ENCODE data around the gene LAG3.
A peak's percentile ranks its signal among the peaks of the same experiment; 100 is the strongest.

LAG3 gene

DNA sequence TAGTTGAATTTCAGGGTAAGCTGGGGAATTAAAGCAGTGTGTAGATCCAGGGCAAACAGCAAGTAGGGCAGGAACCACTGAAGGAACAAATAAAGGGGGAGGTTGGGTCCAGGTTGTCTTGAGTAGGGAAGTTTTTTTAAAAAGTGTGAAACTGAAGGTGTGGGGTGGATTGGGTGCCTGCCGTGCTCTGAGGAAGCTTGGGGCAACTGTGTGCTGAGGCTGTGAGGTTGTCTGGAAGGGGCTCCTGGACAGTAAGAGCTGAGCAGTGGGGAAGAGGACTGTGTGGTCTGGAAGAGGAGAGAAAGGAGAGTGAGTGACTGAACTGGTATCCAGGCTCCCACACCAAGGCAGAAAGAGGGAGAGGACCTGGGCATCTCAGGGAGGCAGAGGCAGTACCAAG lies 38.4 kb downstream of the LAG3 start:
- ATAC-seq (ENCODE audit: low read depth) (no peak), DNase-seq (ENCODE audit: low spot score in 2 of 2) (no peak)
- H3K4me3 Mint-ChIP-seq: no peak overlapping the region
- peaks cover 13% of the 10 kb centered on the region for H3K4me1 Mint-ChIP-seq
- H3K27me3 Mint-ChIP-seq: peaks cover 1% of the 10 kb centered on the region
- no peaks in the 10 kb centered on the region for H3K9me3 Mint-ChIP-seq
- H3K36me3 Mint-ChIP-seq: no peaks in the 10 kb centered on the region
- H3K27ac Mint-ChIP-seq: no peak overlapping the region

DNA sequence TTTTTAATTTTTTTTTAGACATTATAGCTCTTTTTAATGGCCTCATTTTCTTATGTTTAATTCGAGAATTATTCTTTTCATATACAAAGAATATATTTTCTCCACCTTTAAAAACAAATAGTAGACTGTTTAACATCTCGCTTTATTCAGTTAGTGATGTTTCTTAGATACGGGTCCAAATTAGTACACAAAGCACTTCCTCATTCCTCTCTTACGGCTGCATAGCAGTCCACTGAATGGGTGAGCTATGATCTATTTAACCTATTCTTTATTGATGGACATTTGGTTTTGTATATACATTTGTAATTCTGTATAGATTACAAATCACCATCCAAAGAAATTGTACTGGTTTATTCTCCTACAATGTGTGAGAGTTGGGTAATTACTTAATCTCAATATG lies 41.0 kb downstream of the LAG3 start:
- ATAC-seq (ENCODE audit: low read depth) (no peak), DNase-seq (ENCODE audit: low spot score in 2 of 2) (no peak)
- Mint-ChIP-seq H3K4me3 (no peak overlapping the region), H3K36me3 (no peaks in the 10 kb centered on the region), H3K9me3 (no peaks in the 10 kb centered on the region), H3K4me1 (peaks cover 17% of the 10 kb centered on the region), H3K27me3 (peaks cover 6% of the 10 kb centered on the region), H3K27ac (no peak overlapping the region)

DNA sequence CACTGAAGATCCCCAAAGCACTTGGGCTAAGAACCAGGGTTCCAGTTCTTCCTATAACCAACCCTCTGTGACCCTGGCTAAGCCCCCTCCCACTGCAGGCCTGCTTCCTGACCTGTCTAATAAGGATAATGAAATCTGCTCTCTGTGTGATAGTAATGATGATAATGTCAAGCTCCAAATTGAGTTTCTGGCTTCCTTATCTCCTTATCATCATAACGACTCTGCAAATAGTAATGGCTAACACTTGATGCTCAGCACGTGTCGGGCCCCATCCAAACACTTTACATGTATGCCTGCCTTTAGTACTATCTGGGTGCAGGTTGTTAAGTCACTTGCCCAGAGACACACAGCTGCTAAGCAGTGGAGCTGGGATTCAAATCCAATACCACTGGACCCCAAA lies 44.3 kb downstream of the LAG3 start:
- Mint-ChIP-seq H3K27ac (no peak overlapping the region), H3K36me3 (no peaks in the 10 kb centered on the region), H3K9me3 (no peaks in the 10 kb centered on the region), H3K4me3 (no peak overlapping the region), H3K27me3 (peaks cover 11% of the 10 kb centered on the region), H3K4me1 (peaks cover 16% of the 10 kb centered on the region)
- no peak for DNase-seq (ENCODE audit: low spot score in 2 of 2)
- ATAC-seq (ENCODE audit: low read depth): no peak

GRCh38 chr12:6817098-6817497 lies 44.8 kb downstream of the LAG3 start:
- Mint-ChIP-seq H3K9me3 (no peaks in the 10 kb centered on the region), H3K36me3 (no peaks in the 10 kb centered on the region), H3K4me3 (no peak overlapping the region), H3K4me1 (peaks cover 18% of the 10 kb centered on the region), H3K27me3 (peaks cover 14% of the 10 kb centered on the region), H3K27ac (no peak overlapping the region)
- ATAC-seq (ENCODE audit: low read depth): no peak
- DNase-seq (ENCODE audit: low spot score in 2 of 2): no peak

DNA sequence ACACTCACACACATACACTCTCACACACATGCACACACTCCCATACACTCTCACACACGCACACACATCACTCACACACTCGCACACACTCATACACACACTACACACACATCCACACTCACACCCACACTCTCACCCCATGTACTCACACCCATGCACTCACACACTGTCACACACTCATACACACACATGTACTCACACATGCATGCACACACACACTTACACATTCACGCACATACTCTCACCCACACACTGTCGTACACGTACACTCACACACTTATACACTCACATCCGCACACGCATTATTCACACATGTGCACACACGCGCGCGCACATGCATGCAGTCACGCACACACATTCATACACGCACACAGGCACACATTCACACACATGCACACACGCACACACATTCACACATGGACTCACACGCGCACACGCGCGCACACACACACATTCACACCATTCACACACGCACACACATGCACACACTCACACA lies 45.4 kb downstream of the LAG3 start:
- peaks cover 13% of the 10 kb centered on the region for H3K4me1 Mint-ChIP-seq
- H3K4me3 Mint-ChIP-seq: no peak overlapping the region
- H3K9me3 Mint-ChIP-seq: no peaks in the 10 kb centered on the region
- ATAC-seq (ENCODE audit: low read depth): no peak
- H3K36me3 Mint-ChIP-seq: no peaks in the 10 kb centered on the region
- DNase-seq (ENCODE audit: low spot score in 2 of 2): no peak
- H3K27me3 Mint-ChIP-seq: peaks cover 19% of the 10 kb centered on the region
- H3K27ac Mint-ChIP-seq: no peak overlapping the region

DNA sequence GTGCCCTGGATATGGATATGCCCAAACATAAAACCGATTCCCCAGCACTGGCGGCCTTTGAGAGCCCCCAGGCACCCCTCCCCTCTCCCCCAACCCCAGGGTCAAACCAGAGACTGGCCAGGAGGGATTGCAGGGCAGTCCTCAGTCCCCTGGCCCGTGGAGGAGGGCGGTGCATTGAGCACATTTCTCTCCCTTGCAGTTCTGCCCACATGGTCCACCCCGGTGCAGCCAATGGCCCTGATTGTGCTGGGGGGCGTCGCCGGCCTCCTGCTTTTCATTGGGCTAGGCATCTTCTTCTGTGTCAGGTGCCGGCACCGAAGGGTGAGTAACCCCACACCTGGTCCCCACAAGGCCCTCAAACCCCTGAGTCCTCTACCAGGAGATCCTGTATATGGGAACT lies 45.9 kb downstream of the LAG3 start:
- H3K9me3 Mint-ChIP-seq: no peaks in the 10 kb centered on the region
- ATAC-seq (ENCODE audit: low read depth): no peak
- H3K27me3 Mint-ChIP-seq: peaks cover 23% of the 10 kb centered on the region

GRCh38 chr12:6818645-6819044 lies 46.3 kb downstream of the LAG3 start:
- no peak for DNase-seq (ENCODE audit: low spot score in 2 of 2)
- Mint-ChIP-seq H3K36me3 (no peaks in the 10 kb centered on the region), H3K27me3 (peaks cover 23% of the 10 kb centered on the region), H3K4me1 (peaks cover 13% of the 10 kb centered on the region), H3K9me3 (no peaks in the 10 kb centered on the region), H3K4me3 (no peak overlapping the region), H3K27ac (no peak overlapping the region)
- no peak for ATAC-seq (ENCODE audit: low read depth)

More for the DNA sequence above, 45.9 kb downstream of the LAG3 start:
- H3K27ac Mint-ChIP-seq: no peak overlapping the region
- peaks cover 13% of the 10 kb centered on the region for H3K4me1 Mint-ChIP-seq
- H3K36me3 Mint-ChIP-seq: no peaks in the 10 kb centered on the region
- H3K4me3 Mint-ChIP-seq: no peak overlapping the region
- DNase-seq (ENCODE audit: low spot score in 2 of 2): no peak

DNA sequence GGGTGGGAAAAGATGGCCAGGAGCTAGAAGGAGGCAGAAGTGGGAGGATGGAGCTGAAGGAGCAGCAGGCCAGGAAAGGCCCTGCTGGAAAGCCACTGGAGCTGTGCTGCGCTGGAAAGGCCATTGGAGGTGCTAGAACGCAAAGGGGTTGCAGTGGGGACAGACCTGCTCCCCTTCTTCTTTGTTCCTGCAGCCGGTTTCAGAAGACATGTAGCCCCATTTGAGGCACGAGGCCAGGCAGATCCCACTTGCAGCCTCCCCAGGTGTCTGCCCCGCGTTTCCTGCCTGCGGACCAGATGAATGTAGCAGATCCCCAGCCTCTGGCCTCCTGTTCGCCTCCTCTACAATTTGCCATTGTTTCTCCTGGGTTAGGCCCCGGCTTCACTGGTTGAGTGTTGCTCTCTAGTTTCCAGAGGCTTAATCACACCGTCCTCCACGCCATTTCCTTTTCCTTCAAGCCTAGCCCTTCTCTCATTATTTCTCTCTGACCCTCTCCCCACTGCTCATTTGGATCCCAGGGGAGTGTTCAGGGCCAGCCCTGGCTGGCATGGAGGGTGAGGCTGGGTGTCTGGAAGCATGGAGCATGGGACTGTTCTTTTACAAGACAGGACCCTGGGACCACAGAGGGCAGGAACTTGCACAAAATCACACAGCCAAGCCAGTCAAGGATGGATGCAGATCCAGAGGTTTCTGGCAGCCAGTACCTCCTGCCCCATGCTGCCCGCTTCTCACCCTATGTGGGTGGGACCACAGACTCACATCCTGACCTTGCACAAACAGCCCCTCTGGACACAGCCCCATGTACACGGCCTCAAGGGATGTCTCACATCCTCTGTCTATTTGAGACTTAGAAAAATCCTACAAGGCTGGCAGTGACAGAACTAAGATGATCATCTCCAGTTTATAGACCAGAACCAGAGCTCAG lies 47.0 kb downstream of the LAG3 start:
- no peak for ATAC-seq (ENCODE audit: low read depth)
- H3K27me3 Mint-ChIP-seq: peaks cover 28% of the 10 kb centered on the region
- H3K9me3 Mint-ChIP-seq: no peaks in the 10 kb centered on the region
- H3K4me1 Mint-ChIP-seq: peaks cover 13% of the 10 kb centered on the region
- no peak overlapping the region for H3K27ac Mint-ChIP-seq
- H3K4me3 Mint-ChIP-seq: no peak overlapping the region
- no peaks in the 10 kb centered on the region for H3K36me3 Mint-ChIP-seq
- no peak for DNase-seq (ENCODE audit: low spot score in 2 of 2)

DNA sequence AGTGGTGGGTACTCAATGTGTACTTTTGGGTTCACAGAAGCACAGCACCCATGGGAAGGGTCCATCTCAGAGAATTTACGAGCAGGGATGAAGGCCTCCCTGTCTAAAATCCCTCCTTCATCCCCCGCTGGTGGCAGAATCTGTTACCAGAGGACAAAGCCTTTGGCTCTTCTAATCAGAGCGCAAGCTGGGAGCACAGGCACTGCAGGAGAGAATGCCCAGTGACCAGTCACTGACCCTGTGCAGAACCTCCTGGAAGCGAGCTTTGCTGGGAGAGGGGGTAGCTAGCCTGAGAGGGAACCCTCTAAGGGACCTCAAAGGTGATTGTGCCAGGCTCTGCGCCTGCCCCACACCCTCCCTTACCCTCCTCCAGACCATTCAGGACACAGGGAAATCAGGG lies 47.8 kb downstream of the LAG3 start:
- no peaks in the 10 kb centered on the region for H3K36me3 Mint-ChIP-seq
- no peak overlapping the region for H3K4me3 Mint-ChIP-seq

GRCh38 chr12:6821591-6822425 lies 49.5 kb downstream of the LAG3 start, which contains the start of gene GPR162:
TSS of gene GPR162 (plus strand) at chr12:6821821. CDS start at chr12:6823899, 2,078 bp downstream.
- Mint-ChIP-seq H3K4me1 (peaks cover 24% of the 10 kb centered on the region), H3K27me3 (peaks cover 43% of the 10 kb centered on the region), H3K36me3 (no peaks in the 10 kb centered on the region), H3K4me3 (peak within 1 kb of the TSS; percentile 47), H3K27ac (no peak within 1 kb of the TSS), H3K9me3 (no peaks in the 10 kb centered on the region)
- no peak for ATAC-seq (ENCODE audit: low read depth)
- no peak for DNase-seq (ENCODE audit: low spot score in 2 of 2)

More for the DNA sequence above, 47.8 kb downstream of the LAG3 start:
- no peak for DNase-seq (ENCODE audit: low spot score in 2 of 2)
- peaks cover 19% of the 10 kb centered on the region for H3K4me1 Mint-ChIP-seq
- no peak for ATAC-seq (ENCODE audit: low read depth)
- H3K27me3 Mint-ChIP-seq: peaks cover 33% of the 10 kb centered on the region
- H3K9me3 Mint-ChIP-seq: no peaks in the 10 kb centered on the region
- no peak overlapping the region for H3K27ac Mint-ChIP-seq

- Mint-ChIP-seq H3K36me3 (no peaks in the 10 kb centered on the region), H3K4me1 (peaks cover 28% of the 10 kb centered on the region), H3K9me3 (no peaks in the 10 kb centered on the region), H3K27me3 (peaks cover 47% of the 10 kb centered on the region), H3K27ac (no peak overlapping the region), H3K4me3 (peak overlapping the region; percentile 47)
- DNase-seq (ENCODE audit: low spot score in 2 of 2) (no peak), ATAC-seq (ENCODE audit: low read depth) (no peak)
Measured at GRCh38 chr12:6822426-6823135, 50.3 kb downstream of the LAG3 start.

GRCh38 chr12:6823182-6824084 lies 51.1 kb downstream of the LAG3 start:
- Mint-ChIP-seq H3K36me3 (no peaks in the 10 kb centered on the region), H3K4me3 (no peak overlapping the region), H3K27me3 (peaks cover 47% of the 10 kb centered on the region), H3K9me3 (no peaks in the 10 kb centered on the region), H3K4me1 (peaks cover 29% of the 10 kb centered on the region), H3K27ac (no peak overlapping the region)
- ATAC-seq (ENCODE audit: low read depth) (no peak), DNase-seq (ENCODE audit: low spot score in 2 of 2) (no peak)
